NCI-H2029 (cell line): ENCODE results near the gene ZBTB3.
"Not testable (repeated sequence)": the region's sequence is repeated elsewhere in the genome, so short reads cannot be mapped to it uniquely, and the experiment has no call there.

ENCODE experiments used
- DNase-seq: peaks from one replicate; lab custom pipeline; 2025; lab: John Stamatoyannopoulos, UW

ZBTB3 gene

GRCh38 chr11:62757846-62758788 is 4.2 kb upstream of the ZBTB3 start:
- no peak for DNase-seq

- no peak for DNase-seq
Measured at GRCh38 chr11:62755086-62755615, 1.2 kb upstream of the ZBTB3 start.

- no peak for DNase-seq
Measured at GRCh38 chr11:62752994-62753735, 795 bp downstream of the ZBTB3 start.

- no peak for DNase-seq
Measured at GRCh38 chr11:62752177-62752785, 1.7 kb downstream of the ZBTB3 start.

GRCh38 chr11:62749931-62750330 is 4.0 kb downstream of the ZBTB3 start:
- DNase-seq, result not testable (repeated sequence)

GRCh38 chr11:62747475-62748160 is 6.3 kb downstream of the ZBTB3 start:
- no peak for DNase-seq

- no peak for DNase-seq
Measured at GRCh38 chr11:62737196-62737595, 16.8 kb downstream of the ZBTB3 start.

GRCh38 chr11:62732830-62733229 is 21.1 kb downstream of the ZBTB3 start:
- DNase-seq, result no peak

- not testable (repeated sequence) for DNase-seq
Measured at GRCh38 chr11:62730076-62730475, 23.9 kb downstream of the ZBTB3 start.

- DNase-seq, result peak; percentile 89
Measured at GRCh38 chr11:62728171-62728988, 25.6 kb downstream of the ZBTB3 start, which contains the start of gene TTC9C. TSS of gene TTC9C (plus strand) at chr11:62728486. CDS start at chr11:62728849, 363 bp downstream.

GRCh38 chr11:62727872-62728170 is 26.1 kb downstream of the ZBTB3 start:
- peak; percentile 99 for DNase-seq

- DNase-seq, result peak; percentile 98
Measured at GRCh38 chr11:62727165-62727871, 26.6 kb downstream of the ZBTB3 start, which contains the start of gene HNRNPUL2. TSS of gene HNRNPUL2 (minus strand) at chr11:62727457. CDS start at chr11:62727156, 301 bp downstream.

- DNase-seq, result no peak
Measured at GRCh38 chr11:62726915-62727164, 27.1 kb downstream of the ZBTB3 start.

GRCh38 chr11:62726156-62726914 is 27.6 kb downstream of the ZBTB3 start:
- no peak for DNase-seq

- DNase-seq, result no peak
Measured at GRCh38 chr11:62725646-62726045, 28.3 kb downstream of the ZBTB3 start.

GRCh38 chr11:62724171-62724570 is 29.8 kb downstream of the ZBTB3 start:
- no peak for DNase-seq

- DNase-seq, result no peak
Measured at GRCh38 chr11:62721994-62722393, 32.0 kb downstream of the ZBTB3 start.

- no peak for DNase-seq
Measured at GRCh38 chr11:62719302-62719978, 34.5 kb downstream of the ZBTB3 start.

GRCh38 chr11:62716816-62717215 is 37.1 kb downstream of the ZBTB3 start:
- DNase-seq, result no peak
